Endothelial cell of umbilical vein (primary cell): ENCODE results near the gene PIN1. TPM values are rescaled to one million over a fixed set of nuclear protein-coding genes. Genes with fewer than 3 reads are reported as not detected.

Experiments
- BruUV-seq: library from RNA; stranded (reverse); fragments of 400-500 nt; replicated peaks from 2 replicates; lab custom pipeline; 2021; lab: Mats Ljungman, UMichigan
- CTCF ChIA-PET: fragments of 300-600, 350-600 bp; sonication (Branson Sonifier 250); formaldehyde crosslinking; loops from one replicate; lab custom pipeline; 2021; ENCODE audit warnings: antibody characterized with exemption, inconsistent platforms; lab: Charles Lee
- POLR2A ChIA-PET: fragments of 300-600, 350-600 bp; sonication (Branson Sonifier 250); formaldehyde crosslinking; loops from one replicate; lab custom pipeline; 2021; ENCODE audit warnings: antibody characterized with exemption, inconsistent platforms; lab: Charles Lee
- DNase-seq: peaks from one replicate; pipeline ENCODE4 v3.0.0-alpha.2; 2011; ENCODE audit warnings: low read depth, low spot score
- FAIRE-seq: peaks from 2 replicates; lab custom pipeline; 2011; peaks lifted over from hg19 to GRCh38; lab: Jason Lieb, UNC
- H2AFZ ChIP-seq: 2 replicates; pipeline ENCODE4 v1.6.0; 2012; ENCODE audit warnings: low read depth, low read length, control low read depth, inconsistent platforms
- H3K27ac ChIP-seq: 2 replicates; pipeline ENCODE4 v1.5.1; 2011; ENCODE audit warnings: low read depth, mild to moderate bottlenecking, control low read depth, low read length, moderate library complexity; ENCODE audit not compliant: insufficient read depth
- H3K27me3 ChIP-seq, 2 experiments: 2 replicates each; pipeline versions ENCODE4 v1.6.0 to v1.6.1; 2011; ENCODE audit warnings: low read length in 2 of 2, mixed read lengths in 1 of 2; ENCODE audit not compliant: control insufficient read depth in 2 of 2, insufficient read depth in 2 of 2
- H3K36me3 ChIP-seq, 2 experiments: 2 replicates in 1 of 2; 3 replicates in 1 of 2; pipeline ENCODE4 v1.5.1; 2011; ENCODE audit warnings: low read length in 2 of 2, mild to moderate bottlenecking in 1 of 2, moderate library complexity in 1 of 2; ENCODE audit not compliant: control insufficient read depth in 2 of 2, insufficient read depth in 2 of 2; ENCODE audit errors: extremely low read depth in 1 of 2
- H3K4me1 ChIP-seq: 3 replicates; pipeline ENCODE4 v1.5.1; 2011; ENCODE audit warnings: mild to moderate bottlenecking, low read length; ENCODE audit not compliant: control insufficient read depth, insufficient read depth; ENCODE audit errors: extremely low read depth
- H3K4me2 ChIP-seq: 2 replicates; pipeline ENCODE4 v1.6.1; 2011; ENCODE audit warnings: low read length, control low read depth, mixed read lengths; ENCODE audit not compliant: insufficient read depth
- H3K4me3 ChIP-seq, 3 experiments: fragments of 200-600 bp in 1 of 3; sonication (generic), shearing (Covaris generic) in 1 of 3; replicated peaks in 1 of 3; 2 replicates each; pipeline ENCODE4 v1.5.1; 2011 to 2016; ENCODE audit warnings: control low read depth in 3 of 3, low read length in 3 of 3, mild to moderate bottlenecking in 2 of 3, inconsistent platforms in 1 of 3, low read depth in 1 of 3, moderate library complexity in 1 of 3; ENCODE audit not compliant: insufficient read depth in 1 of 3
- H3K79me2 ChIP-seq: 2 replicates; pipeline ENCODE4 v1.6.0; 2012; ENCODE audit warnings: low read length, inconsistent platforms; ENCODE audit not compliant: control insufficient read depth, insufficient read depth
- H3K9ac ChIP-seq: replicated peaks from 2 replicates; pipeline ENCODE3; 2011; ENCODE audit warnings: low read length, control low read depth; ENCODE audit not compliant: insufficient read depth; ENCODE audit errors: extremely low read depth
- H3K9me1 ChIP-seq: replicated peaks from 3 replicates; pipeline ENCODE4 v1.6.0; 2011; ENCODE audit warnings: mild to moderate bottlenecking, low read length; ENCODE audit not compliant: control insufficient read depth, insufficient read depth; ENCODE audit errors: extremely low read depth
- H3K9me3 ChIP-seq: replicated peaks from 2 replicates; pipeline ENCODE4 v1.5.1; 2012; ENCODE audit warnings: low read length, inconsistent platforms; ENCODE audit not compliant: control insufficient read depth, insufficient read depth
- H4K20me1 ChIP-seq: replicated peaks from 2 replicates; pipeline ENCODE3; 2011; ENCODE audit warnings: mild to moderate bottlenecking, low read length; ENCODE audit not compliant: control insufficient read depth, insufficient read depth; ENCODE audit errors: extremely low read depth
- EZH2 ChIP-seq: IDR thresholded peaks from 2 replicates; pipeline ENCODE4 v1.6.1; 2012; ENCODE audit warnings: borderline replicate concordance, low read depth, mild to moderate bottlenecking, moderate library complexity, low read length, inconsistent platforms; ENCODE audit not compliant: severe bottlenecking
- FOS ChIP-seq: IDR thresholded peaks from 2 replicates; pipeline ENCODE4 v1.6.1; 2011; ENCODE audit warnings: mild to moderate bottlenecking, low read length, moderate library complexity, borderline replicate concordance; ENCODE audit not compliant: insufficient read depth
- GATA2 ChIP-seq: IDR thresholded peaks from 2 replicates; pipeline ENCODE4 v1.7.0; 2011; ENCODE audit warnings: low read depth, mild to moderate bottlenecking, moderate library complexity, mixed read lengths, low read length; ENCODE audit not compliant: insufficient read length, insufficient read depth
- JUN ChIP-seq: IDR thresholded peaks from 2 replicates; pipeline ENCODE4 v1.6.1; 2011; ENCODE audit warnings: borderline replicate concordance, low read depth; ENCODE audit not compliant: insufficient read length, insufficient read depth
- MYC ChIP-seq: IDR thresholded peaks from one replicate; pipeline ENCODE4 v1.6.1; 2011; ENCODE audit warnings: mild to moderate bottlenecking, low read depth, low read length
- POLR2A ChIP-seq: IDR thresholded peaks from 2 replicates; pipeline ENCODE4 v1.6.1; 2012; ENCODE audit warnings: low read depth, mild to moderate bottlenecking, control low read depth, low read length
- POLR2AphosphoS5 ChIP-seq: IDR thresholded peaks from 2 replicates; pipeline ENCODE4 v1.6.1; 2012; ENCODE audit warnings: low read depth, mild to moderate bottlenecking, control low read depth, low read length, moderate library complexity; ENCODE audit not compliant: insufficient read depth
- dilution Hi-C: fragments of 300-500 bp; cut with MboI; formaldehyde crosslinking; loops from one replicate; pipeline ENCODE4 v1.15.0; 2019; ENCODE audit warnings: low sequenced_read_pairs; ENCODE audit not compliant: extremely low pct_ligation_motif_present
- intact Hi-C: fragments of 100-400 bp; cut with micrococcal nuclease; formaldehyde crosslinking; loops from one replicate; pipeline ENCODE4 v1.10.0; 2022
- polyA plus RNA-seq, 4 experiments: library from polyadenylated mRNA; depleted of rRNA in 3 of 4; stranded (reverse) in 3 of 4; unstranded in 1 of 4; fragments of >200 nt; gene quantifications; 2 replicates each; pipeline versions ENCODE4 v1.2.1 to v1.2.3, GENCODE V29; 2011 to 2012; ENCODE audit warnings: missing spikeins in 1 of 4
- total RNA-seq: library from RNA; stranded (reverse); gene quantifications from 2 replicates; pipeline ENCODE4 v1.2.3, GENCODE V29; 2021
- TF ChIP-seq, protein P1 (sequence below): IDR thresholded peaks from 2 replicates; pipeline ENCODE4 v1.6.1; 2011; ENCODE audit not compliant: insufficient read depth, insufficient read length
- TF ChIP-seq, protein P2 (sequence below), 2 donors: IDR thresholded peaks; 1 replicate in 1 of 2; 2 replicates in 1 of 2; pipeline ENCODE4 v1.5.1; 2011; ENCODE audit warnings: low read length in 2 of 2, mild to moderate bottlenecking in 2 of 2, moderate library complexity in 2 of 2, control low read depth in 1 of 2, inconsistent platforms in 1 of 2, low read depth in 1 of 2; ENCODE audit not compliant: insufficient read depth in 1 of 2; ENCODE audit errors: extremely low read depth in 1 of 2

Gene PIN1
- total and polyA plus RNA-seq, 2 donors (not counting 3 experiments of a cell fraction or from before 2014, with no cell fraction given): 97.4 to 115 TPM

DNA sequence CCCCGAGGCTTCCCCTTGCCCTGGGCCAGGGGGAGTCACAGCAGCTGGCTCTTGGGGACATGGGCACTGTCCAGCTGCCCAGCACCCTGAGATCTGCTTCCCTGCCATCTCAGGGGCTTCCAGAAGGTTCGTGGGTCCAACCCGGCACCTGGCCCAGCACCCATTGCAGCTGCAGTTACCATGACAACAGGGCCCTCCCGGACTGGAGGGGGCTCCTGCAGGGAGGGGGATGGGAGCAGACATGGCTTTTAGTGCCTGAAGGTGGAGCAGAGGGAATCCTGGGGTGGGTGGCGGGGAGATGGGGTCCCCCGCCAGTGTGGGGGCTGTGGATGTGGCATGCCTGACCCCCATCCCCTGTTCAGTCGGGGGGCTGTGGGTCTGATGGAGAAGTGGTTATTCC lies 14.7 kb downstream of the PIN1 start:
- no peaks in the 10 kb centered on the region for H3K27me3 ChIP-seq
- H3K9me3 ChIP-seq: no peaks in the 10 kb centered on the region
- FAIRE-seq (no peak), DNase-seq (no peak)
- H3K4me1 ChIP-seq: no peaks in the 10 kb centered on the region
- CTCF ChIA-PET: no interaction called here
- H3K4me2 ChIP-seq: no peak overlapping the region
- no peak overlapping the region for H3K27ac ChIP-seq
- H2AFZ ChIP-seq: no peak overlapping the region
- no peaks in the 10 kb centered on the region for H3K9me1 ChIP-seq
- H3K79me2 ChIP-seq: no peaks in the 10 kb centered on the region
- H3K9ac ChIP-seq: no peak overlapping the region
- POLR2A ChIA-PET: no interaction called here
- peaks cover 0 to 10% of the 10 kb centered on the region in 2 experiments for H3K36me3 ChIP-seq
- H3K4me3 ChIP-seq: no peak overlapping the region
- no TSS peak for BruUV-seq
- H4K20me1 ChIP-seq: no peaks in the 10 kb centered on the region
- no peak for TF ChIP-seq FOS
- intact Hi-C loops (loop anchor here (5.0 kb wide), 1 partner anchor 712 kb away; no protein-coding TSS in a partner anchor), dilution Hi-C loops (no loop called here)

DNA sequence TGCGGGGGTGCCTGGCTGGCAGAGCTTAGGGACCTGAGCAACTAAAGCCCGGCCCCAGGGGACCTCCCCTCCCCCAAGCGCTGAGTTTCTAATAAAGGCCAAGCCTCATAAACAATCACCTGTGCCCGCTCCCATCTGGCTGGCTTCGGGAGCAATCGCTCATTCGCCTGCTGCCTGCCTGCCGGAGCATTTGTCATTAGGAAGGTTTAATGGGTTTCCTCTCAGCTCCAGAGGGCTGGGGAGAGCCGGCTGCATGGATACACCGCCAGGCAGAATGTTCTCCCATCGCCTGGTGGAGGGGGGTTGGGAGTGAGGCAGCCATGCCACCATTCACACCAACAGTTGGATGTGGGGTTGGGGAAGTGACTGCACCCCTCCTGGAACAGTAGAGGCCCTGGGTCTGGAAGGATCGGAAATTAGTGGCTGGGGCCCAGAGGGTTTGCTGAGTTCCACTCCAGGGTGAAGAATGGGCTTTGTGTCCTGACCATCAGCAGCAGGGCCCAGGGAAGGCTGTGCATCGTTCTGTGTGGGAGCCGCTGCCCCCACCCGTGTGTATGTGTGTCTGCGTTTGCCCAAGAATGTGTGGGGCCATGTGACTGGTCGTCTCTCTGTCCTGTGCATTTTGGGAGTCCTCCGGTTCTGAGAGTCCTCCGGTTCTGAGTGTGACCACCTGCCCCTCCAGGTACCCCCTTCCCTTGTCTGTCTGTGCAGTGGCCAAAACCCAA lies 15.3 kb downstream of the PIN1 start:
- POLR2A ChIA-PET: no interaction called here
- no TSS peak for BruUV-seq

More for the DNA sequence above, 15.3 kb downstream of the PIN1 start:
- dilution Hi-C loops (no loop called here), intact Hi-C loops (no loop called here)
- H3K9ac ChIP-seq: no peak overlapping the region
- no peak overlapping the region for H3K4me3 ChIP-seq
- no peaks in the 10 kb centered on the region for H3K27me3 ChIP-seq
- no peak overlapping the region for H2AFZ ChIP-seq
- no peaks in the 10 kb centered on the region for H4K20me1 ChIP-seq
- no peaks in the 10 kb centered on the region for H3K9me1 ChIP-seq
- DNase-seq: no peak
- H3K4me2 ChIP-seq: no peak overlapping the region
- TF ChIP-seq, protein P1, sequence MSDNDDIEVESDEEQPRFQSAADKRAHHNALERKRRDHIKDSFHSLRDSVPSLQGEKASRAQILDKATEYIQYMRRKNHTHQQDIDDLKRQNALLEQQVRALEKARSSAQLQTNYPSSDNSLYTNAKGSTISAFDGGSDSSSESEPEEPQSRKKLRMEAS: no peak
- TF ChIP-seq POLR2AphosphoS5 (no peak), POLR2A (no peak), JUN (no peak), FOS (no peak), EZH2 (no peak), MYC (no peak), GATA2 (no peak)
- TF ChIP-seq, protein P2, sequence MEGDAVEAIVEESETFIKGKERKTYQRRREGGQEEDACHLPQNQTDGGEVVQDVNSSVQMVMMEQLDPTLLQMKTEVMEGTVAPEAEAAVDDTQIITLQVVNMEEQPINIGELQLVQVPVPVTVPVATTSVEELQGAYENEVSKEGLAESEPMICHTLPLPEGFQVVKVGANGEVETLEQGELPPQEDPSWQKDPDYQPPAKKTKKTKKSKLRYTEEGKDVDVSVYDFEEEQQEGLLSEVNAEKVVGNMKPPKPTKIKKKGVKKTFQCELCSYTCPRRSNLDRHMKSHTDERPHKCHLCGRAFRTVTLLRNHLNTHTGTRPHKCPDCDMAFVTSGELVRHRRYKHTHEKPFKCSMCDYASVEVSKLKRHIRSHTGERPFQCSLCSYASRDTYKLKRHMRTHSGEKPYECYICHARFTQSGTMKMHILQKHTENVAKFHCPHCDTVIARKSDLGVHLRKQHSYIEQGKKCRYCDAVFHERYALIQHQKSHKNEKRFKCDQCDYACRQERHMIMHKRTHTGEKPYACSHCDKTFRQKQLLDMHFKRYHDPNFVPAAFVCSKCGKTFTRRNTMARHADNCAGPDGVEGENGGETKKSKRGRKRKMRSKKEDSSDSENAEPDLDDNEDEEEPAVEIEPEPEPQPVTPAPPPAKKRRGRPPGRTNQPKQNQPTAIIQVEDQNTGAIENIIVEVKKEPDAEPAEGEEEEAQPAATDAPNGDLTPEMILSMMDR (IDR thresholded peaks at IDR 0.05; ENCODE audit: extremely low read depth in 1 of 2, insufficient read depth in 1 of 2, low read depth in 1 of 2, low read length in 2 of 2): no peak
- H3K27ac ChIP-seq: no peak overlapping the region
- CTCF ChIA-PET: no interaction called here
- peaks cover 0 to 10% of the 10 kb centered on the region in 2 experiments for H3K36me3 ChIP-seq
- FAIRE-seq: no peak
- no peaks in the 10 kb centered on the region for H3K9me3 ChIP-seq
- no peaks in the 10 kb centered on the region for H3K79me2 ChIP-seq
- no peaks in the 10 kb centered on the region for H3K4me1 ChIP-seq
